Measurements from ENCODE around the gene CSMD2.
"Not testable (repeated sequence)": the region's sequence is repeated elsewhere in the genome, so short reads cannot be mapped to it uniquely, and the experiment has no call there.

The CSMD2 gene

GRCh38 chr1:34188418-34188817, 23.4 kb upstream of the CSMD2 start:
- no peak for TF ChIP-seq CTCF (conservative IDR thresholded peaks at IDR 0.05)

GRCh38 chr1:34186741-34187494, 21.9 kb upstream of the CSMD2 start:
- no peak for TF ChIP-seq CTCF (conservative IDR thresholded peaks at IDR 0.05)

More at GRCh38 chr1:34188418-34188817, 23.4 kb upstream of the CSMD2 start:
- no peak overlapping the region for H3K27ac ChIP-seq

GRCh38 chr1:34183381-34183780, 18.4 kb upstream of the CSMD2 start:
- H3K27ac ChIP-seq: not testable (repeated sequence)

More at GRCh38 chr1:34186741-34187494, 21.9 kb upstream of the CSMD2 start:
- no peak overlapping the region for H3K27ac ChIP-seq

- TF ChIP-seq CTCF (conservative IDR thresholded peaks at IDR 0.05): no peak
- H3K27ac ChIP-seq: no peak overlapping the region
Observed at GRCh38 chr1:34178072-34178471, 13.0 kb upstream of the CSMD2 start.

GRCh38 chr1:34176830-34177603, 12.0 kb upstream of the CSMD2 start, which contains the start of gene C1orf94:
TSS of gene C1orf94 (plus strand) at chr1:34176907. CDS start at chr1:34177790, 883 bp downstream.
- TF ChIP-seq CTCF (conservative IDR thresholded peaks at IDR 0.05): no peak
- H3K27ac ChIP-seq: no peak within 1 kb of the TSS

GRCh38 chr1:34175744-34176143, 10.7 kb upstream of the CSMD2 start:
- H3K27ac ChIP-seq: no peak overlapping the region
- TF ChIP-seq CTCF (conservative IDR thresholded peaks at IDR 0.05): no peak

- no peak for TF ChIP-seq CTCF (conservative IDR thresholded peaks at IDR 0.05)
- no peak overlapping the region for H3K27ac ChIP-seq
Observed at GRCh38 chr1:34167389-34167788, 2.4 kb upstream of the CSMD2 start.

Measured in VCaP (cell line).